ENCODE data around the gene ELK1. TPM values are rescaled to one million over a fixed set of nuclear protein-coding genes. Genes with fewer than 3 reads are reported as not detected.
A peak's percentile ranks its signal among the peaks of the same experiment; 100 is the strongest.

ELK1 gene
- total and polyA plus RNA-seq, 2 experiments from 2014 or later: 19.2 to 39.5 TPM

- TF ChIP-seq ZNF462 (CRISPR knock-in tag; IDR thresholded peaks at IDR 0.05): no peak
- TF ChIP-seq ZNF331 (CRISPR knock-in tag; IDR thresholded peaks at IDR 0.05; ENCODE audit: low read depth): no peak
- TF ChIP-seq REST (IDR thresholded peaks at IDR 0.05; ENCODE audit: unreplicated experiment): no peak
- no peak for TF ChIP-seq EZH2 (IDR thresholded peaks at IDR 0.05; ENCODE audit: low read depth, unreplicated experiment)
These were observed 11.2 kb upstream of the ELK1 start (continued) for GRCh38 chrX:47661539-47661938.

- H3K27ac ChIP-seq (ENCODE audit: low read depth): no peak overlapping the region
- H4K20me1 ChIP-seq (replicated peaks; ENCODE audit: insufficient read depth): no peaks in the 10 kb centered on the region
- H3K79me2 ChIP-seq (replicated peaks; ENCODE audit: insufficient read depth): peaks cover 5% of the 10 kb centered on the region; the same call in 1 of the 2 replicates
- H2AFZ ChIP-seq: no peak overlapping the region
- Mint-ChIP-seq H3K36me3 (ENCODE audit: low read depth) (peaks cover 27% of the 10 kb centered on the region), H3K4me3 (peak overlapping the region; percentile 91), H3K27me3 (ENCODE audit: insufficient read depth, low read depth, poor library complexity) (peaks cover 9% of the 10 kb centered on the region), H3K4me1 (no peaks in the 10 kb centered on the region), H3K27ac (peak overlapping the region; percentile 33; the same call in 1 of the 2 replicates), H3K9me3 (peaks cover 7% of the 10 kb centered on the region; the same call in 2 of the 3 replicates)
- H3K9me2 ChIP-seq (ENCODE audit: insufficient read depth): no peaks in the 10 kb centered on the region
- H3K4me1 ChIP-seq (ENCODE audit: insufficient read depth): no peaks in the 10 kb centered on the region; the same call in 1 of the 2 replicates
- no peak overlapping the region for H3K4me2 ChIP-seq
- H3K27me3 ChIP-seq (ENCODE audit: insufficient read depth): peaks cover 12% of the 10 kb centered on the region; the same call in 1 of the 2 replicates
- H3F3A ChIP-seq (replicated peaks; ENCODE audit: low read depth): no peaks in the 10 kb centered on the region
- no peak for DNase-seq (ENCODE audit: low spot score)
- H3K36me3 ChIP-seq (ENCODE audit: insufficient read depth): no peaks in the 10 kb centered on the region
- ATAC-seq: no peak
- TF ChIP-seq EZH2 (IDR thresholded peaks at IDR 0.05; ENCODE audit: low read depth, unreplicated experiment): no peak
- TF ChIP-seq CTCF (conservative IDR thresholded peaks at IDR 0.05; ENCODE audit: low read depth in 2 of 2): no peak
- no peak for TF ChIP-seq STAT1 (IDR thresholded peaks at IDR 0.05; ENCODE audit: unreplicated experiment)
- no peak for TF ChIP-seq EZH2phosphoT487 (IDR thresholded peaks at IDR 0.05; ENCODE audit: unreplicated experiment)
- peak overlapping the region; percentile 69; the same call in 1 of the 2 replicates for H3K4me3 ChIP-seq
These were observed 9.0 kb upstream of the ELK1 start for GRCh38 chrX:47659421-47659726.

Data from GM23338 (cell line).